SK-N-SH (cell line): Measurements from ENCODE around the gene LTBP1. TPM values are rescaled to one million over a fixed set of nuclear protein-coding genes. Genes with fewer than 3 reads are reported as not detected.

Source experiments
- CTCF ChIA-PET: fragments of 300-600, 350-600 bp; formaldehyde crosslinking; extraction: SDS; loops from one replicate; lab custom pipeline; 2021; lab: Yijun Ruan, JAX
- POLR2A ChIA-PET: fragments of 350-600 bp; sonication (Branson Sonifier 250); formaldehyde crosslinking; extraction: SDS; loops from one replicate; lab custom pipeline; 2020; ENCODE audit warnings: antibody characterized with exemption, inconsistent platforms; lab: Yijun Ruan, JAX
- DNase-seq: peaks from one replicate; pipeline ENCODE4 v3.0.0; 2012
- H2AFZ ChIP-seq: fragments of 200-600 bp; sonication (generic); 2 replicates; pipeline ENCODE4 v1.8.1; 2016; ENCODE audit warnings: antibody characterized with exemption, mild to moderate bottlenecking, low read depth
- H3F3A ChIP-seq: fragments of 200-600 bp; sonication (generic); replicated peaks from 2 replicates; pipeline ENCODE3; 2016; ENCODE audit warnings: antibody characterized with exemption, mild to moderate bottlenecking; ENCODE audit not compliant: insufficient read depth
- H3K27ac ChIP-seq, 2 experiments: fragments of 200-500 bp in 1 of 2; fragments of 200-600 bp in 1 of 2; sonication (Bioruptor generic) in 1 of 2; sonication (generic), shearing (Covaris generic) in 1 of 2; 2 replicates each; pipeline versions ENCODE4 v1.5.1 to v1.6.1; 2014 to 2016; ENCODE audit warnings: low read depth in 2 of 2, inconsistent platforms in 1 of 2, low read length in 1 of 2, mild to moderate bottlenecking in 1 of 2, mixed read lengths in 1 of 2
- H3K27me3 ChIP-seq: fragments of 200-600 bp; sonication (generic), shearing (Covaris generic); 2 replicates; pipeline ENCODE4 v1.6.1; 2016; ENCODE audit warnings: mixed run types; ENCODE audit not compliant: insufficient read depth
- H3K36me3 ChIP-seq, 2 experiments: fragments of 200-500 bp in 1 of 2; fragments of 200-600 bp in 1 of 2; sonication (Bioruptor generic) in 1 of 2; sonication (generic) in 1 of 2; replicated peaks in 1 of 2; 2 replicates each; pipeline versions ENCODE3 to v1.5.1; 2014 to 2016; ENCODE audit warnings: low read length in 1 of 2, mild to moderate bottlenecking in 1 of 2; ENCODE audit not compliant: insufficient read depth in 2 of 2, control insufficient read depth in 1 of 2
- H3K4me1 ChIP-seq, 2 experiments: fragments of 200-500 bp in 1 of 2; fragments of 200-600 bp in 1 of 2; sonication (Bioruptor generic) in 1 of 2; sonication (generic), shearing (Covaris generic) in 1 of 2; 2 replicates each; pipeline versions ENCODE4 v1.5.1 to v1.6.1; 2014 to 2016; ENCODE audit warnings: low read depth in 1 of 2, low read length in 1 of 2, mixed run types in 1 of 2; ENCODE audit not compliant: insufficient read depth in 2 of 2, control insufficient read depth in 1 of 2
- H3K4me2 ChIP-seq: fragments of 200-600 bp; sonication (generic), shearing (Covaris generic); 2 replicates; pipeline ENCODE4 v1.6.1; 2017; ENCODE audit warnings: mixed run types
- H3K4me3 ChIP-seq, 2 experiments: fragments of 200-500 bp in 1 of 2; fragments of 200-600 bp in 1 of 2; sonication (Bioruptor generic) in 1 of 2; sonication (generic), shearing (Covaris generic) in 1 of 2; 2 replicates each; pipeline versions ENCODE4 v1.5.1 to v1.8.1; 2014 to 2016; ENCODE audit warnings: low read depth in 2 of 2, inconsistent platforms in 1 of 2, low read length in 1 of 2, mild to moderate bottlenecking in 1 of 2, mixed read lengths in 1 of 2, moderate library complexity in 1 of 2
- H3K79me2 ChIP-seq: fragments of 200-600 bp; sonication (generic); 2 replicates; pipeline ENCODE4 v1.8.1; 2017; ENCODE audit warnings: mild to moderate bottlenecking; ENCODE audit not compliant: insufficient read depth
- H3K9ac ChIP-seq: fragments of 200-600 bp; sonication (generic); 2 replicates; pipeline ENCODE4 v1.6.1; 2017; ENCODE audit warnings: mixed run types
- H3K9me2 ChIP-seq: fragments of 200-600 bp; sonication (generic); 2 replicates; pipeline ENCODE4 v1.6.1; 2017; ENCODE audit warnings: mixed run types
- H3K9me3 ChIP-seq: fragments of 200-600 bp; sonication (generic); 2 replicates; pipeline ENCODE4 v1.6.1; 2017; ENCODE audit warnings: mixed run types, mild to moderate bottlenecking, moderate library complexity
- H4K20me1 ChIP-seq: fragments of 200-600 bp; sonication (generic); 2 replicates; pipeline ENCODE4 v1.6.1; 2017; ENCODE audit warnings: mild to moderate bottlenecking, mixed run types; ENCODE audit not compliant: insufficient read depth
- EP300 ChIP-seq, 2 experiments: IDR thresholded peaks; 2 replicates each; pipeline versions ENCODE4 v1.4.0 to v1.6.1; 2012; ENCODE audit warnings: borderline replicate concordance in 1 of 2, low read depth in 1 of 2, low read length in 1 of 2
- FOSL2 ChIP-seq: IDR thresholded peaks from 2 replicates; pipeline ENCODE4 v1.4.0; 2012; ENCODE audit warnings: low read depth, mild to moderate bottlenecking, moderate library complexity, borderline replicate concordance
- GABPA ChIP-seq: IDR thresholded peaks from 2 replicates; pipeline ENCODE4 v1.4.0; 2012; ENCODE audit warnings: low read depth, mild to moderate bottlenecking
- MEF2A ChIP-seq: IDR thresholded peaks from 2 replicates; pipeline ENCODE4 v1.4.0; 2012; ENCODE audit warnings: low read depth, borderline replicate concordance
- NRF1 ChIP-seq: IDR thresholded peaks from 2 replicates; pipeline ENCODE4 v1.6.1; 2012; ENCODE audit warnings: low read depth, mild to moderate bottlenecking, low read length
- POLR2AphosphoS5 ChIP-seq: IDR thresholded peaks from 2 replicates; pipeline ENCODE4 v1.6.1; 2012; ENCODE audit warnings: low read depth, low read length
- RCOR1 ChIP-seq: fragments of 150-350 bp; IDR thresholded peaks from 2 replicates; pipeline ENCODE4 v1.6.1; 2017; ENCODE audit warnings: antibody characterized with exemption, low read length
- SIN3A ChIP-seq: IDR thresholded peaks from 2 replicates; pipeline ENCODE4 v1.6.1; 2012; ENCODE audit warnings: low read depth, mild to moderate bottlenecking, low read length, moderate library complexity, borderline replicate concordance
- TAF1 ChIP-seq: IDR thresholded peaks from 2 replicates; pipeline ENCODE4 v1.6.1; 2012; ENCODE audit warnings: low read depth, mild to moderate bottlenecking, low read length, moderate library complexity, borderline replicate concordance
- WGBS: methylation state at CpG from one replicate; pipeline ENCODE4 v1.1.6; 2017; ENCODE audit warnings: low lambda C conversion rate; 5-methylcytosine and 5-hydroxymethylcytosine counted together
- polyA plus RNA-seq, 3 experiments: library from polyadenylated mRNA; depleted of rRNA; stranded (reverse); fragments of >200 nt; gene quantifications; 2 replicates each; pipeline ENCODE4 v1.2.3, GENCODE V29; 2012
- TF ChIP-seq, protein P1 (sequence below): fragments of 150-350 bp; IDR thresholded peaks from 2 replicates; pipeline ENCODE4 v1.6.1; 2016; ENCODE audit warnings: mild to moderate bottlenecking, low read depth, low read length
- TF ChIP-seq, protein P2 (sequence below): fragments of 200-600 bp; sonication (generic); IDR thresholded peaks from 2 replicates; pipeline ENCODE4 v1.6.1; 2017; ENCODE audit warnings: antibody characterized with exemption, mild to moderate bottlenecking, moderate library complexity
- TF ChIP-seq, protein P3 (sequence below): IDR thresholded peaks from 2 replicates; pipeline ENCODE4 v1.6.1; 2012; ENCODE audit warnings: mild to moderate bottlenecking, low read depth, low read length, moderate library complexity

LTBP1 gene
- polyA plus RNA-seq, 1 of the 3 experiments (the other 2 are of a cell fraction), result 467 TPM

DNA sequence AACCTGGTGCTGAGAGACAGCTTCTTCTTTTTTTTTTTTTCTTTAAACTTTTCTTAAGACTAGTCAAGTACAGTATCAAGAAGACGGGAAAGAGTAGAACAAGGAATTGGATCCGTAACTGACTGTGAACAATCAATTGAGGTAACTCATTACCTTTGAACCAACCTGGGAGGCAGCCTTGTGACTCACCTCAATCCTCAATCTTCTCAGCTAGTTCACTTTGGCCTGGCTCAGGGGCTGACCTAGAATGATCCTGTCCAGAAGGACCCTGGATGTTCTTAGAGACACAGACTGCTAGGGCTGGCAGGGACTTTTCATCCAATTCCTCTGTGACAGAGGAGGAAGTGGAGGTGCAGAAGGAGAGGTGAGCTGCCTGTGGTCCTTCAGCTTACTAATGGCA lies 1.5 kb upstream of the LTBP1 start (continued):
- TF ChIP-seq, protein P1, sequence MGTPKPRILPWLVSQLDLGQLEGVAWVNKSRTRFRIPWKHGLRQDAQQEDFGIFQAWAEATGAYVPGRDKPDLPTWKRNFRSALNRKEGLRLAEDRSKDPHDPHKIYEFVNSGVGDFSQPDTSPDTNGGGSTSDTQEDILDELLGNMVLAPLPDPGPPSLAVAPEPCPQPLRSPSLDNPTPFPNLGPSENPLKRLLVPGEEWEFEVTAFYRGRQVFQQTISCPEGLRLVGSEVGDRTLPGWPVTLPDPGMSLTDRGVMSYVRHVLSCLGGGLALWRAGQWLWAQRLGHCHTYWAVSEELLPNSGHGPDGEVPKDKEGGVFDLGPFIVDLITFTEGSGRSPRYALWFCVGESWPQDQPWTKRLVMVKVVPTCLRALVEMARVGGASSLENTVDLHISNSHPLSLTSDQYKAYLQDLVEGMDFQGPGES, result no peak
- no peak for TF ChIP-seq RCOR1
- TF ChIP-seq, protein P2, sequence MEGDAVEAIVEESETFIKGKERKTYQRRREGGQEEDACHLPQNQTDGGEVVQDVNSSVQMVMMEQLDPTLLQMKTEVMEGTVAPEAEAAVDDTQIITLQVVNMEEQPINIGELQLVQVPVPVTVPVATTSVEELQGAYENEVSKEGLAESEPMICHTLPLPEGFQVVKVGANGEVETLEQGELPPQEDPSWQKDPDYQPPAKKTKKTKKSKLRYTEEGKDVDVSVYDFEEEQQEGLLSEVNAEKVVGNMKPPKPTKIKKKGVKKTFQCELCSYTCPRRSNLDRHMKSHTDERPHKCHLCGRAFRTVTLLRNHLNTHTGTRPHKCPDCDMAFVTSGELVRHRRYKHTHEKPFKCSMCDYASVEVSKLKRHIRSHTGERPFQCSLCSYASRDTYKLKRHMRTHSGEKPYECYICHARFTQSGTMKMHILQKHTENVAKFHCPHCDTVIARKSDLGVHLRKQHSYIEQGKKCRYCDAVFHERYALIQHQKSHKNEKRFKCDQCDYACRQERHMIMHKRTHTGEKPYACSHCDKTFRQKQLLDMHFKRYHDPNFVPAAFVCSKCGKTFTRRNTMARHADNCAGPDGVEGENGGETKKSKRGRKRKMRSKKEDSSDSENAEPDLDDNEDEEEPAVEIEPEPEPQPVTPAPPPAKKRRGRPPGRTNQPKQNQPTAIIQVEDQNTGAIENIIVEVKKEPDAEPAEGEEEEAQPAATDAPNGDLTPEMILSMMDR, result no peak
- TF ChIP-seq, all 33 proteins: peak for 0

DNA sequence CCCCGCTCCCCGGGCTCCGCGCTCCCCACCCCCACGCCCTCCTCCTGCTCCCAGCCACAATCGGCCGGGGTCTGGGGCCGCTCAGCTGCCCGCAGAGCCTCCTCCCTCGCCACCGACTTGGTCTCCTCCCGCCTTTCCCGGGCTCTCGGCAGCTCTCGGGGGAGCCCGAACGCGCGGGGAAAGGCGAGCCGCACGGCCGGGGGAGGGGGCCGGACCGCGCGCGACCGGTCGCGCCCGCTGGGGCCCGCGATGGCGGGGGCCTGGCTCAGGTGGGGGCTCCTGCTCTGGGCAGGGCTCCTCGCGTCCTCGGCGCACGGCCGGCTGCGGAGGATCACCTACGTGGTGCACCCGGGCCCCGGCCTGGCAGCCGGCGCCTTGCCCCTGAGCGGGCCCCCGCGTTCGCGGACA lies 327 bp downstream of the LTBP1 start:
- H3K36me3 ChIP-seq, result no peaks in the 10 kb centered on the region
- H3K79me2 ChIP-seq, result no peaks in the 10 kb centered on the region
- TF ChIP-seq EP300 (IDR thresholded peaks at IDR 0.05; ENCODE audit: borderline replicate concordance in 1 of 2, low read depth in 1 of 2, low read length in 1 of 2) (peak in 1 of 2 experiments; percentile 5; a peak in 1 of 4 replicates), MEF2A (no peak)
- DNase-seq, result no peak
- peaks cover 0 to 6% of the 10 kb centered on the region in 2 experiments; a peak in 1 of 4 replicates for H3K4me1 ChIP-seq
- H3K27ac ChIP-seq, result no peak overlapping the region; a peak in 2 of 4 replicates
- H3K9me3 ChIP-seq, result no peaks in the 10 kb centered on the region
- peak overlapping the region; percentile 75 to 82 for H3K4me3 ChIP-seq
- H3F3A ChIP-seq, result peaks cover 3% of the 10 kb centered on the region
- WGBS, result under 1% methylated on average over 33 of the region's 52 CpGs
- no peaks in the 10 kb centered on the region for H4K20me1 ChIP-seq
- no peaks in the 10 kb centered on the region for H3K27me3 ChIP-seq
- no peaks in the 10 kb centered on the region for H3K9me2 ChIP-seq
- ChIA-PET CTCF (interaction anchor here (0.7 to 2.3 kb wide), 2 partner anchors 87 to 431 kb away, joined by 3 to 5 read pairs; no protein-coding TSS in a partner anchor), POLR2A (no interaction called here)
- peak overlapping the region; percentile 97 for H3K4me2 ChIP-seq
- peak overlapping the region; percentile 79; the same call in 1 of the 2 replicates for H2AFZ ChIP-seq
- H3K9ac ChIP-seq, result peak overlapping the region; percentile 65

DNA sequence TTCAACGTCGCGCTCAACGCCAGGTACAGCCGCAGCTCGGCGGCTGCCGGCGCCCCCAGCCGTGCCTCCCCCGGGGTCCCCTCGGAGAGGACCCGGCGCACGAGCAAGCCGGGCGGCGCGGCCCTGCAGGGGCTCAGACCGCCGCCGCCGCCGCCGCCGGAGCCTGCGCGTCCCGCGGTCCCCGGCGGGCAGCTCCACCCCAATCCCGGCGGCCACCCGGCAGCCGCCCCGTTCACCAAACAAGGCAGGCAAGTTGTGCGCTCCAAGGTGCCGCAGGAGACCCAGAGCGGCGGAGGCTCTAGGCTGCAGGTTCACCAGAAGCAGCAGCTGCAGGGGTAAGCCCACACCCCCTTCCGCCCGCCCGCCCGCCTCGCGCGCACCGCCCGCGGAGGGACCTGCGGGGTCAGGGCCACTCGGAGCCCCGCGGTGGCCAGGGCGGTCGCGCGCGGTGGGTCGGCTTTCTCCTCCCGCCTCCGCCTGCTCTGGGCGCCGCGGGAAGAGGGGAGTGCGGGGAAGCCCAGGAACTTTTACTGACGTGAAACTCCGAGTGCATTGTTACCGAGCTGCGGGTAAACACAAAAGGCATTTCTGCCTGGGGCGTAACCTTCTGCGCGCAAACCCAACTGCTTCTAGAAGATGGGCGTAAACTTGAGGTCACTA lies 861 bp downstream of the LTBP1 start:
- peak; percentile 82 for DNase-seq
- 5% methylated on average over 32 of the region's 75 CpGs for WGBS

More for the DNA sequence above, 861 bp downstream of the LTBP1 start:
- Histone ChIP-seq H3K4me2 (peak overlapping the region; percentile 97), H3K9me3 (no peaks in the 10 kb centered on the region), H3F3A (peaks cover 3% of the 10 kb centered on the region), H2AFZ (peak overlapping the region; percentile 79; the same call in 1 of the 2 replicates), H3K4me1 (peaks cover 0 to 6% of the 10 kb centered on the region in 2 experiments; a peak in 1 of 4 replicates), H4K20me1 (no peaks in the 10 kb centered on the region), H3K9ac (peak overlapping the region; percentile 65), H3K27me3 (no peaks in the 10 kb centered on the region), H3K9me2 (no peaks in the 10 kb centered on the region), H3K4me3 (peak overlapping the region; percentile 75 to 82), H3K27ac (no peak overlapping the region), H3K79me2 (no peaks in the 10 kb centered on the region), H3K36me3 (no peaks in the 10 kb centered on the region)
- CTCF ChIA-PET, result interaction anchor here (0.7 to 2.3 kb wide), 3 partner anchors 15 to 431 kb away, joined by 3 to 5 read pairs (median 3); no protein-coding TSS in a partner anchor
- POLR2A ChIA-PET, result no interaction called here
- no peak for TF ChIP-seq GABPA
- 0 out of 2 replicates have a peak, but pooled peaks have one; percentile 9 for TF ChIP-seq NRF1
- TF ChIP-seq POLR2AphosphoS5, result no peak
- TF ChIP-seq, protein P3, sequence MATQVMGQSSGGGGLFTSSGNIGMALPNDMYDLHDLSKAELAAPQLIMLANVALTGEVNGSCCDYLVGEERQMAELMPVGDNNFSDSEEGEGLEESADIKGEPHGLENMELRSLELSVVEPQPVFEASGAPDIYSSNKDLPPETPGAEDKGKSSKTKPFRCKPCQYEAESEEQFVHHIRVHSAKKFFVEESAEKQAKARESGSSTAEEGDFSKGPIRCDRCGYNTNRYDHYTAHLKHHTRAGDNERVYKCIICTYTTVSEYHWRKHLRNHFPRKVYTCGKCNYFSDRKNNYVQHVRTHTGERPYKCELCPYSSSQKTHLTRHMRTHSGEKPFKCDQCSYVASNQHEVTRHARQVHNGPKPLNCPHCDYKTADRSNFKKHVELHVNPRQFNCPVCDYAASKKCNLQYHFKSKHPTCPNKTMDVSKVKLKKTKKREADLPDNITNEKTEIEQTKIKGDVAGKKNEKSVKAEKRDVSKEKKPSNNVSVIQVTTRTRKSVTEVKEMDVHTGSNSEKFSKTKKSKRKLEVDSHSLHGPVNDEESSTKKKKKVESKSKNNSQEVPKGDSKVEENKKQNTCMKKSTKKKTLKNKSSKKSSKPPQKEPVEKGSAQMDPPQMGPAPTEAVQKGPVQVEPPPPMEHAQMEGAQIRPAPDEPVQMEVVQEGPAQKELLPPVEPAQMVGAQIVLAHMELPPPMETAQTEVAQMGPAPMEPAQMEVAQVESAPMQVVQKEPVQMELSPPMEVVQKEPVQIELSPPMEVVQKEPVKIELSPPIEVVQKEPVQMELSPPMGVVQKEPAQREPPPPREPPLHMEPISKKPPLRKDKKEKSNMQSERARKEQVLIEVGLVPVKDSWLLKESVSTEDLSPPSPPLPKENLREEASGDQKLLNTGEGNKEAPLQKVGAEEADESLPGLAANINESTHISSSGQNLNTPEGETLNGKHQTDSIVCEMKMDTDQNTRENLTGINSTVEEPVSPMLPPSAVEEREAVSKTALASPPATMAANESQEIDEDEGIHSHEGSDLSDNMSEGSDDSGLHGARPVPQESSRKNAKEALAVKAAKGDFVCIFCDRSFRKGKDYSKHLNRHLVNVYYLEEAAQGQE, result no peak
- TF ChIP-seq SIN3A, result 0 out of 2 replicates have a peak, but pooled peaks have one; percentile 19
- TF ChIP-seq, protein P2, result no peak
- 0 out of 2 replicates have a peak, but pooled peaks have one; percentile 13 for TF ChIP-seq TAF1
- TF ChIP-seq FOSL2, result no peak
